CD4-positive, alpha-beta T cell treated with Interleukin-2 at 100 ng/mL for 4 hours (primary cell): ENCODE data around the gene TNN.
A peak's percentile ranks its signal among the peaks of the same experiment; 100 is the strongest.

Source experiments
- DNase-seq: peaks from one replicate; pipeline ENCODE4 v3.0.0-alpha.2; 2020; ENCODE audit warnings: low spot score

The TNN gene

GRCh38 chr1:175174309-175175102, 106.9 kb downstream of the TNN start:
- DNase-seq: peak; percentile 27

- DNase-seq: no peak
Measured at GRCh38 chr1:175176246-175176645, 108.6 kb downstream of the TNN start.

DNA sequence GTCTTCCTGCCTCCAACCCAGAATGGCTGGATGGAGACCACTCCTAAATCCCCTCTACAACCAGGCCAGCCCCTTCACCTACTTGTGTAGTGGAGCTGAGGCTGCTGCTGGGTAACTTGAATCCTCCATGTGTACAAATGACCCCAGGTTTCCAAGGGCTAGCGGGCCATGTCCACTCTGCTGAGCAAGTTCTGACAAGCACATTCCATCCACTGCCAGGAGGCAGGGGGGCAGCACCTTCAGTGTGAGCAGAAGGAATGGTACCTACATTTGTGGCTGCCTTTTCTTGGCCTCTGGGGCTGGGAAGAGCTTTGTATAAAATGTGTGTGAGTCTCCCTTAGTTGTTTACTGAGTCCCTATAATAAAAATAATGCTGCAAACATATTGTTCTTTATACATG, 110.4 kb downstream of the TNN start:
- DNase-seq: no peak

GRCh38 chr1:175178456-175178855, 110.8 kb downstream of the TNN start:
- DNase-seq: no peak

GRCh38 chr1:175179837-175180590, 112.4 kb downstream of the TNN start:
- DNase-seq: no peak

DNA sequence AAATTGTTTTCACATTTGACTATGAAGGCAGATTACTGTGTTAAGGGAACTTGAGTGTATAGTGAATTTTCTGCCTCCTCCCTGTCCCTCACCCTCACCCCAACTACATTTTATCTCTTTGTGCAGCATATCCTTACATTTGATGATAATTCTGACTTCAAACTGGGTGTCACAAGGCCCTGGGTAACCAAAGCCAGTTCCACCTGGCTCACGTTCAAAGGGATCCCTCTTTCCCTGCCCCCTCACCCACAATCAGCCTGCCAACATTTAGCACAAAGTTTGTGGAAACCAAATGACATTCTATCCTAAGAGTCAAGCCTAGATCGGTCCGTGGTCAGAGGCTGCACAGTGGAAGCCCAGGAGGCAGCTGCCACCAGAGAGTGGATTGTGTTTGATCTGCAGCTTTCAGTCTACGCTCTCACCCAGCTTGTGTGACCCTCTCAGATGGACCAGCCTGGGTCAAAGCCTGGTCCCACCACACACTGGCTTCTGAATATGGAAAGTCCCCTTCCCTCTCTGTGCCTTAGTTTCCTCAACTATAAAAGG, 114.6 kb downstream of the TNN start:
- no peak for DNase-seq

DNA sequence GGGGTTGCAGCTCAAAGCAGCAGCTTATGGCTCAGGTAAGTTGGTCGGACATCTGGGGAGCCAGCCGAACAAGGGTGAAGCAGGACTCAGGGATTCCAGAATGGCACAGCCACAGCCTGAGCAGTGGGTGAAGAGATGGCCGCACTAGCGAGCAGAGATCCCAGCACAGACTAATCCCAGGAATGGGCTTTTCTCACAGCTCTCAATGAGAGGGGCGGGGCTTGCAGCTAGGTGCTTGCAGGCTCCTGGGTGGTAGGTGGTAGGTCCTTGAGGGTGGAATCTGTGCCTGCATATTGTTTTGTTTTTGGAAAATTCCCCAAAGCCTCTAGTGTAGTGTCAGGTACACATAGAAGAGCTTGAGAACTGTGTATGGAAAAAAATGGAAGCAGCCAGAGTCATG, 116.0 kb downstream of the TNN start:
- no peak for DNase-seq

GRCh38 chr1:175185903-175186302, 118.3 kb downstream of the TNN start:
- no peak for DNase-seq

DNA sequence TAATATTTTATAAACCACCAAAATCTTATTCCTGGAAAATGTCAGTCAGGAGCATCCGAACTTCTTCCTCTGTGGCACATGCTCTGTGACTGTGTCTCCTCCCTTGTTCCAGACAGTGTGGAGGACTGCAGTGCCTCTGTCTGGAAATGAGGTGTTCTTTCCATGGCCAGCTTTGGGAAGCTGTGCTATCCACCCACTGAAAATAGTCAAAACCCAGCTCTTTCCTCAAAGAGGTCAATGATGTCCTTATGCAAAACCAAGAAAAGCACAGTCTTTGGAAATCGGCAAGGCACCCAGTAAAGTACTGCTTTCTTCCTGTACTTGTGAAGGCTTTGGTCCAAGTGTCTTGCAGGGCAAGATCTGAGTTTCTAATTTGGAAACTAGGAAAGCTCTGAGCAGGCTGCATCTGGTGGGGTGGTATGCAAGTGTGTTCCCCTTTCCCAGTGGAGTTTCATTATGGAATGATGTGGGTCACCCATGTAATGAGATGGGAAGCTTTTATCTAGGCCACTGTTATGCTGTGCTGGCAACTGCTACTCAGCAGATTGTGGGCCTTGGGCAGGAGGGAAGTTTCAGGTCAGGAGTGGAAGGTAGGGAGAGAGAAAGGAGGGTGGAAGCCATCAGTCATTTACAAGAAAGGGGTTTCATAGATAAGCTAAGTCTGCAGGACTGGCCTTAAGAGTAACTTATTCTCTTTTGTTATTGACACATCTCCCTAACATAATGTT, 119.0 kb downstream of the TNN start:
- no peak for DNase-seq

- DNase-seq: peak; percentile 72
Measured at GRCh38 chr1:175188936-175189335, 121.3 kb downstream of the TNN start.

DNA sequence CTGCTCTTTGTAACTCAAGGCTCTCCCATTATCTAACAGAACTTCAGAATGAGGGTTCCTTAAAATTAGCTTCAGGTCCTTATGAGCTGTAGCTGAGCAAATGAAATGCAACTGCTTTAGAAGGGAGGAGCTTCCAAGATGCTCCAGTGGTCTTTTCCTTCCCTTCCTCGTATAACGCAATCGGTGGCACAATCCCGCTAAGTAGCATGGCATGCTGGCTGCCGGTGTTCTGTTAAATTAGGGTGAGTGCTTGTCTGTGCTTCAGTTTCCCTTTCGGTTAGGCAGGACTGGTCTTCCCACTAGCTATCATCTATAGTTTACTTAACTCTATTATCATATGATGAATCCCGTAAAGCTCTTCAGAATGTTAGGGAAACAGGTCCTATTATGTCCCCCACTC, 124.0 kb downstream of the TNN start:
- peak; percentile 42 for DNase-seq

DNA sequence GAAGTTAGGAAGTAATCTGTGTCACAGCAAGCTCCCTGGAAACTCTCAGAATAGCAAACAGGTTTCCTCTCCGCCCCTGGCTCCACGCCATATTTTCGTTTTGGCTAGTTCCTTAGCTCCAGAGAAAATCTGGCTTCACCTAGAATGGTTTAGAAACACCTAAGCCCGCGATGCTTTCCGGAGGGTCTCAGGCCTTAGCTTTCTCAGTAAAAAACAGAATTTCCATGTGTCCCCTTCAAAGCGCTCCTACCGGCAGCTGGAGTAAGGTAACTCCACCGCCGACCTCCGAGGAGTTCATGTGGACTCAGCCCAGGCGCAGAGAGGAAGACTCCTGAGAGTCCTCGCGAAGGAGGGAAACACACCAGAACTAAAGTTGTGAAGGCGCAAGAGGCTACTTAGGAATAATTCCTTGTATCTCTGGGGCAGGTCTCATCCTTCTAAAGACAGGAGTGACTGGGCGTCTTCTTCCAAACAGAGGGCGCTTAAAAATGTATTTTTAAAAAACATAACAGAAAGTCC, 124.5 kb downstream of the TNN start:
- DNase-seq: peak; percentile 19

GRCh38 chr1:175192630-175193526, 125.2 kb downstream of the TNN start, which contains the start of gene KIAA0040:
Gene KIAA0040 (minus strand): TSS chr1:175192776. CDS start chr1:175161013, 31,763 bp downstream.
- DNase-seq: peak; percentile 51

- no peak for DNase-seq
Measured at GRCh38 chr1:175193527-175193910, 125.9 kb downstream of the TNN start.

DNA sequence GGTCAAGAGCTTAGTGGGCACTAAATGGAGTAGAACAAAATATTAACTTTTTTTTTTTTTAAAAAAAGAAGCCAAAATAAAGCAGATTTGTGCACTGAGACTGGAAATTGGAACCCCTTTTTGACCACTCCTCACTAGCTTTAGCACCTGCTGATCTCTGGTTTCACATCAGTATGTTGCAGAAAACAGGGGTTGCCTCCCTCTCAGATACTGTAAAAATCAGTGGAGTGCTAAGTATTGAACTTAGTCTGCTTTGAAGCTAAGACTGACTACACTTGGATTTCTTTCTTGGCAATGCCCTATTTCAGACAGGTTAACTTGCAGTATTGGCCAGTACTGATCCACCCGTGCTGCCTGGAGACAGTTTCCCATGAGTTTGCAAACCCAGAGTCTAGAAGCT, 127.6 kb downstream of the TNN start:
- no peak for DNase-seq

GRCh38 chr1:175195798-175196197, 128.2 kb downstream of the TNN start:
- DNase-seq: no peak

GRCh38 chr1:175197531-175197930, 129.9 kb downstream of the TNN start:
- peak; percentile 36 for DNase-seq
